HepG2 (cell line): ENCODE data around the gene TOR2A. TPM values are rescaled to one million over a fixed set of nuclear protein-coding genes. Genes with fewer than 3 reads are reported as not detected.
"Not testable (repeated sequence)": the region's sequence is repeated elsewhere in the genome, so short reads cannot be mapped to it uniquely, and the experiment has no call there.

ENCODE experiments used
- ATAC-seq: fragments of 200-7000 bp; cut with Tn5 transposase; 3 replicates; pipeline ENCODE4 v1.9.1; 2020; ENCODE audit warnings: mild to moderate bottlenecking, moderate library complexity
- BruUV-seq: library from RNA; stranded (reverse); fragments of 400-500 nt; replicated peaks from 2 replicates; lab custom pipeline; 2021; lab: Mats Ljungman, UMichigan
- CTCF ChIA-PET: fragments of 300-600 bp; formaldehyde crosslinking; extraction: SDS; loops from one replicate; lab custom pipeline; 2021; ENCODE audit warnings: low total read pairs, inconsistent platforms, low intra/inter-chr PET ratio; lab: Yijun Ruan, JAX
- POLR2A ChIA-PET: fragments of 350-600 bp; sonication (Branson Sonifier 250); formaldehyde crosslinking; loops from one replicate; lab custom pipeline; 2020; ENCODE audit warnings: antibody characterized with exemption, inconsistent platforms; lab: Yijun Ruan, JAX
- DNase-seq: peaks from one replicate; pipeline ENCODE4 v3.0.0-alpha.2; 2015; ENCODE audit warnings: low spot score
- FAIRE-seq: peaks from 3 replicates; lab custom pipeline; 2011; peaks lifted over from hg19 to GRCh38; lab: Jason Lieb, UNC
- H2AFZ ChIP-seq: one replicate; pipeline ENCODE4 v1.6.1; 2011; ENCODE audit warnings: low read length, inconsistent platforms
- H3K27ac ChIP-seq: fragments of 300-600 bp; 3 replicates; pipeline ENCODE4 v1.8.0; 2011; ENCODE audit warnings: mixed run types, mild to moderate bottlenecking, mixed read lengths, low read length, inconsistent platforms; ENCODE audit not compliant: insufficient read depth; ENCODE audit errors: extremely low read length
- H3K27me3 ChIP-seq, 2 experiments: fragments of 200-600 bp in 1 of 2; 2 replicates in 1 of 2; 3 replicates in 1 of 2; pipeline versions ENCODE4 v1.6.0 to v1.8.0; 2011; ENCODE audit warnings: low read length in 2 of 2, mild to moderate bottlenecking in 2 of 2, moderate library complexity in 2 of 2, inconsistent platforms in 1 of 2; ENCODE audit not compliant: insufficient read depth in 2 of 2, control insufficient read depth in 1 of 2
- H3K36me3 ChIP-seq, 2 experiments: fragments of 200-600 bp in 1 of 2; replicated peaks in 1 of 2; 2 replicates in 1 of 2; 3 replicates in 1 of 2; pipeline versions ENCODE4 v1.5.1 to v1.8.0; 2011; ENCODE audit warnings: low read length in 2 of 2, inconsistent platforms in 1 of 2; ENCODE audit not compliant: insufficient read depth in 2 of 2, control insufficient read depth in 1 of 2
- H3K4me1 ChIP-seq: 2 replicates; pipeline ENCODE4 v1.5.1; 2012; ENCODE audit warnings: low read length, inconsistent platforms; ENCODE audit not compliant: insufficient read depth
- H3K4me2 ChIP-seq: 2 replicates; pipeline ENCODE4 v1.6.0; 2011; ENCODE audit warnings: low read depth, low read length, inconsistent platforms
- H3K4me3 ChIP-seq, 3 experiments: fragments of 200-600 bp in 1 of 3; sonication (generic), shearing (Covaris generic) in 1 of 3; replicated peaks in 1 of 3; 2 replicates each; pipeline ENCODE4 v1.5.1; 2011 to 2016; ENCODE audit warnings: low read length in 3 of 3, inconsistent platforms in 2 of 3, low read depth in 2 of 3, mild to moderate bottlenecking in 2 of 3, control low read depth in 1 of 3, mixed read lengths in 1 of 3; ENCODE audit not compliant: insufficient read depth in 1 of 3
- H3K79me2 ChIP-seq: one replicate; pipeline ENCODE4 v1.6.1; 2011; ENCODE audit warnings: low read length, inconsistent platforms; ENCODE audit not compliant: insufficient read depth
- H3K9ac ChIP-seq: 2 replicates; pipeline ENCODE4 v1.6.0; 2011; ENCODE audit warnings: mild to moderate bottlenecking, low read depth, low read length, inconsistent platforms; ENCODE audit not compliant: insufficient read depth
- H3K9me3 ChIP-seq: 2 replicates; pipeline ENCODE4 v1.5.1; 2012; ENCODE audit warnings: mild to moderate bottlenecking, low read length
- H4K20me1 ChIP-seq: 2 replicates; pipeline ENCODE4 v1.6.0; 2011; ENCODE audit warnings: inconsistent platforms, mild to moderate bottlenecking, low read length, moderate library complexity; ENCODE audit not compliant: insufficient read depth
- CAMTA2 ChIP-seq: sonication (generic); formaldehyde crosslinking; IDR thresholded peaks from 2 replicates; pipeline ENCODE4 v1.4.0; 2020; ENCODE audit warnings: mild to moderate bottlenecking, missing genetic modification reagents, borderline replicate concordance
- CEBPG ChIP-seq: IDR thresholded peaks from 2 replicates; pipeline ENCODE4 v1.6.1; 2016
- ISX ChIP-seq: sonication (generic); formaldehyde crosslinking; conservative IDR thresholded peaks from 2 replicates; pipeline ENCODE4 v1.5.0; 2020; ENCODE audit warnings: missing genetic modification reagents
- KDM4B ChIP-seq: sonication (generic); formaldehyde crosslinking; IDR thresholded peaks from 2 replicates; pipeline ENCODE4 v1.4.0; 2020; ENCODE audit warnings: missing genetic modification reagents
- KLF6 ChIP-seq: IDR thresholded peaks from 2 replicates; pipeline ENCODE4 v1.8.0; 2016; ENCODE audit warnings: missing biosample characterization, missing genetic modification reagents
- SOX13 ChIP-seq, 3 experiments: fragments of 450-650 bp in 1 of 3; sonication (generic) in 1 of 3; formaldehyde crosslinking in 1 of 3; IDR thresholded peaks in 2 of 3; conservative IDR thresholded peaks in 1 of 3; 2 replicates each; pipeline versions ENCODE4 v1.5.0 to v1.6.1; 2016 to 2020; ENCODE audit warnings: antibody characterized with exemption in 1 of 3, mild to moderate bottlenecking in 1 of 3, missing compliant biosample characterization in 1 of 3, missing genetic modification reagents in 1 of 3, moderate library complexity in 1 of 3
- ZBTB21 ChIP-seq: sonication (generic); formaldehyde crosslinking; IDR thresholded peaks from 2 replicates; pipeline ENCODE4 v1.4.0; 2020; ENCODE audit warnings: missing genetic modification reagents
- ZBTB42 ChIP-seq: sonication (generic); formaldehyde crosslinking; IDR thresholded peaks from 2 replicates; pipeline ENCODE4 v1.5.0; 2020; ENCODE audit warnings: mild to moderate bottlenecking, missing genetic modification reagents
- ZMYM4 ChIP-seq: sonication (generic); formaldehyde crosslinking; IDR thresholded peaks from 2 replicates; pipeline ENCODE4 v1.8.1; 2023; ENCODE audit warnings: mild to moderate bottlenecking, missing genetic modification reagents
- ZNF768 ChIP-seq: sonication (generic); formaldehyde crosslinking; IDR thresholded peaks from 2 replicates; pipeline ENCODE4 v1.4.0; 2020; ENCODE audit warnings: missing genetic modification reagents
- ZNF850 ChIP-seq: sonication (generic); formaldehyde crosslinking; conservative IDR thresholded peaks from 2 replicates; pipeline ENCODE4 v1.9.0; 2021; ENCODE audit warnings: mild to moderate bottlenecking, missing genetic modification reagents
- WGBS: methylation state at CpG from one replicate; pipeline ENCODE4 v1.1.6; 2017; ENCODE audit warnings: low lambda C conversion rate; 5-methylcytosine and 5-hydroxymethylcytosine counted together
- in situ Hi-C: cut with HindIII; loops from 2 replicates; pipeline ENCODE4 v1.10.0; 2017; ENCODE audit warnings: low pct_unique_long_range_greater_than_20kb; ENCODE audit not compliant: extremely low pct_ligation_motif_present
- intact Hi-C: fragments of 100-400 bp; cut with micrococcal nuclease; formaldehyde crosslinking; loops from one replicate; pipeline ENCODE4 v1.10.0; 2022; ENCODE audit not compliant: unreplicated experiment
- polyA plus RNA-seq, 8 experiments: library from polyadenylated mRNA; depleted of rRNA in 3 of 8; stranded (reverse) in 7 of 8; unstranded in 1 of 8; fragments of >200 nt; fragmentation: Illumina TruSeq in 4 of 8; extraction: Trizol in 4 of 8; gene quantifications; 2 replicates each; pipeline versions ENCODE4 v1.2.1 to v1.2.3, GENCODE V29; 2011 to 2016; ENCODE audit warnings: low read depth in 4 of 8, missing spikeins in 1 of 8, mixed read lengths in 1 of 8; ENCODE audit not compliant: insufficient read depth in 1 of 8
- total RNA-seq, 5 experiments: library from RNA; depleted of rRNA; stranded (reverse); fragments of >200 nt; fragmentation: Illumina TruSeq; extraction: Trizol; gene quantifications; 2 replicates each; pipeline ENCODE4 v1.2.3, GENCODE V29; 2016; ENCODE audit warnings: low read depth in 1 of 5
- TF ChIP-seq, protein P1 (sequence below): sonication (generic); formaldehyde crosslinking; IDR thresholded peaks from 2 replicates; pipeline ENCODE4 v1.4.0; 2020; ENCODE audit warnings: missing genetic modification reagents
- TF ChIP-seq, protein P2 (sequence below): sonication (generic); formaldehyde crosslinking; IDR thresholded peaks from 2 replicates; pipeline ENCODE4 v1.5.1; 2020; ENCODE audit warnings: missing genetic modification reagents, mild to moderate bottlenecking, borderline replicate concordance
- TF ChIP-seq, protein P3 (sequence below): sonication (generic); formaldehyde crosslinking; IDR thresholded peaks from 2 replicates; pipeline ENCODE4 v1.5.0; 2020; ENCODE audit warnings: missing genetic modification reagents

Gene TOR2A
- total and polyA plus RNA-seq, 2 of the 13 experiments (the other 11 are each of a cell fraction or from before 2014, with no cell fraction given): 3.5 to 7.2 TPM

GRCh38 chr9:127758843-127759242 lies 23.7 kb upstream of the TOR2A start:
- Histone ChIP-seq H3K4me1 (no peaks in the 10 kb centered on the region), H3K4me2 (no peak overlapping the region), H3K79me2 (no peaks in the 10 kb centered on the region), H3K27ac (no peak overlapping the region), H2AFZ (no peak overlapping the region), H4K20me1 (no peaks in the 10 kb centered on the region), H3K27me3 (peaks cover 0 to 50% of the 10 kb centered on the region in 2 experiments; a peak in 2 of 5 replicates), H3K4me3 (no peak overlapping the region), H3K9ac (no peak overlapping the region), H3K9me3 (no peaks in the 10 kb centered on the region), H3K36me3 (no peaks in the 10 kb centered on the region)
- 4% methylated on average over 5 of the region's 5 CpGs for WGBS
- in situ Hi-C loops (no loop called here), intact Hi-C loops (no loop called here)
- CTCF ChIA-PET: no interaction called here
- BruUV-seq: no TSS peak
- POLR2A ChIA-PET: no interaction called here
- DNase-seq (no peak), FAIRE-seq (no peak), ATAC-seq (no peak)
- TF ChIP-seq, protein P1, sequence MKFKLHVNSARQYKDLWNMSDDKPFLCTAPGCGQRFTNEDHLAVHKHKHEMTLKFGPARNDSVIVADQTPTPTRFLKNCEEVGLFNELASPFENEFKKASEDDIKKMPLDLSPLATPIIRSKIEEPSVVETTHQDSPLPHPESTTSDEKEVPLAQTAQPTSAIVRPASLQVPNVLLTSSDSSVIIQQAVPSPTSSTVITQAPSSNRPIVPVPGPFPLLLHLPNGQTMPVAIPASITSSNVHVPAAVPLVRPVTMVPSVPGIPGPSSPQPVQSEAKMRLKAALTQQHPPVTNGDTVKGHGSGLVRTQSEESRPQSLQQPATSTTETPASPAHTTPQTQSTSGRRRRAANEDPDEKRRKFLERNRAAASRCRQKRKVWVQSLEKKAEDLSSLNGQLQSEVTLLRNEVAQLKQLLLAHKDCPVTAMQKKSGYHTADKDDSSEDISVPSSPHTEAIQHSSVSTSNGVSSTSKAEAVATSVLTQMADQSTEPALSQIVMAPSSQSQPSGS (CRISPR knock-in tag): no peak
- TF ChIP-seq, protein P2, sequence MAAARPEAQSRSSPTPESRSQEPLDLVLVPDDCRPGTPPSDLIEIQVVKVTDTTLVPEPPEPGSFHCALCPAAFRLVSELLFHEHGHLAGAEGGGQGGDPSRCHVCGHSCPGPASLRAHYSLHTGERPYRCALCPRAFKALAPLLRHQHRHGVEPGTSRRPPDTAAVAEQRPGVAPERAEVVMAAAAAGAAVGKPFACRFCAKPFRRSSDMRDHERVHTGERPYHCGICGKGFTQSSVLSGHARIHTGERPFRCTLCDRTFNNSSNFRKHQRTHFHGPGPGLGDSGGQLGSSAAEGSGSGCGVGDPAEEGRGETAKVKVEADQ (CRISPR knock-in tag): no peak
- no peak for TF ChIP-seq SOX13 (IDR thresholded peaks at IDR 0.05)
- no peak for TF ChIP-seq SOX13 (CRISPR knock-in tag; conservative IDR thresholded peaks at IDR 0.05 in 1 of 2, IDR thresholded peaks at IDR 0.05 in 1 of 2)
- no peak for TF ChIP-seq ZBTB21 (CRISPR knock-in tag)
- TF ChIP-seq ZNF850 (CRISPR knock-in tag): no peak
- TF ChIP-seq KDM4B (CRISPR knock-in tag): no peak
- no peak for TF ChIP-seq ZBTB42 (CRISPR knock-in tag)
- TF ChIP-seq ISX: no peak
- TF ChIP-seq ZMYM4 (CRISPR knock-in tag): no peak
- no peak for TF ChIP-seq CEBPG (CRISPR knock-in tag)
- TF ChIP-seq CAMTA2 (CRISPR knock-in tag): no peak
- no peak for TF ChIP-seq ZNF768 (CRISPR knock-in tag)
- no peak for TF ChIP-seq KLF6 (CRISPR knock-in tag)
- TF ChIP-seq, protein P3, sequence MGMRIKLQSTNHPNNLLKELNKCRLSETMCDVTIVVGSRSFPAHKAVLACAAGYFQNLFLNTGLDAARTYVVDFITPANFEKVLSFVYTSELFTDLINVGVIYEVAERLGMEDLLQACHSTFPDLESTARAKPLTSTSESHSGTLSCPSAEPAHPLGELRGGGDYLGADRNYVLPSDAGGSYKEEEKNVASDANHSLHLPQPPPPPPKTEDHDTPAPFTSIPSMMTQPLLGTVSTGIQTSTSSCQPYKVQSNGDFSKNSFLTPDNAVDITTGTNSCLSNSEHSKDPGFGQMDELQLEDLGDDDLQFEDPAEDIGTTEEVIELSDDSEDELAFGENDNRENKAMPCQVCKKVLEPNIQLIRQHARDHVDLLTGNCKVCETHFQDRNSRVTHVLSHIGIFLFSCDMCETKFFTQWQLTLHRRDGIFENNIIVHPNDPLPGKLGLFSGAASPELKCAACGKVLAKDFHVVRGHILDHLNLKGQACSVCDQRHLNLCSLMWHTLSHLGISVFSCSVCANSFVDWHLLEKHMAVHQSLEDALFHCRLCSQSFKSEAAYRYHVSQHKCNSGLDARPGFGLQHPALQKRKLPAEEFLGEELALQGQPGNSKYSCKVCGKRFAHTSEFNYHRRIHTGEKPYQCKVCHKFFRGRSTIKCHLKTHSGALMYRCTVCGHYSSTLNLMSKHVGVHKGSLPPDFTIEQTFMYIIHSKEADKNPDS (CRISPR knock-in tag): no peak

DNA sequence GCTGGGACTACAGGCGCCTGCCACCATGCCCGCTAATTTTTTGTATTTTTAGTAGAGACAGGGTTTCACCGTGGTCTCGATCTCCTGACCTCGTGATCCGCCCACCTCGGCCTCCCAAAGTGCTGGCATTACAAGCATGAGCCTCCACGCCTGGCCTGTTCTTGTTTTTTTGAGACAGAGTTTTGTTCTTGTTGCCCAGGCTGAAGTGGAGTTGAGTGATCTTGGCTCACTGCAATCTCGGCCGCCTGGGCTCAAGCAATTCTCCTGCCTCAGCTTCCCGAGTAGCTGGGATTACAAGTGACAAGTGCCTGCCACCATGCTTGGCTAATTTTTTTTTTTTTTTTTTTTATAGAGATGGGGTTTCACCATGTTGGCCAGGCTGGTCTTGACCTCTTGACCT lies 21.7 kb upstream of the TOR2A start:
- H3K9me3 ChIP-seq, H3K4me1 ChIP-seq, DNase-seq, BruUV-seq, H3K79me2 ChIP-seq, H4K20me1 ChIP-seq, H3K4me3 ChIP-seq, H2AFZ ChIP-seq, FAIRE-seq, POLR2A ChIA-PET, CTCF ChIA-PET, H3K27ac ChIP-seq, H3K4me2 ChIP-seq, in situ Hi-C loops, H3K36me3 ChIP-seq, ATAC-seq, intact Hi-C loops, H3K9ac ChIP-seq: not testable (repeated sequence)
- peaks cover 0 to 52% of the 10 kb centered on the region in 2 experiments; a peak in 3 of 5 replicates for H3K27me3 ChIP-seq
- 14% methylated on average over 11 of the region's 11 CpGs for WGBS
